SIG-M5 treated with dmso at 0.1 percent for 504 hours (cell line): Measurements from ENCODE around the gene NKAIN2.
"Not testable (repeated sequence)": the region's sequence is repeated elsewhere in the genome, so short reads cannot be mapped to it uniquely, and the experiment has no call there.

Source experiments
- DNase-seq: peaks from one replicate; lab custom pipeline; 2025; ENCODE audit not compliant: unreplicated experiment; lab: John Stamatoyannopoulos, UW

Gene NKAIN2

DNA sequence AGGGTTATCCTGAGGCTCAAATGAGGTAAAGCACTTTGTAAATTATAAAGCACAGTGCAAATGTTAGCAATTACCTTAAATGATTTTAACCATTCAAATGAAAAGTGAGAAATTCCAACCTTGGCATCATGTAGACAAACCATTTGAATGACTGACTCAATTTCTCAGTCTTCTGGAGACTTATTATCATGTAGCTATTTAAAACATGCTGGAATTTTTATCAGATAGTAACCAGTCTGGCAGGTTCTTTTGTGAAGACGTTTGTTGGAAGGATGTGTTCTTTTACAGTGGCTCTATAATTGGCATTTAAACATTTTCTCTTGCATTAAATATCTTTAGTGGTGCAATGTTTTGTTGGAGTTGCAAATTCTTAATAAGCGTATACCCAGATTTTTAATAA, 386.6 kb downstream of the NKAIN2 start:
- peak; percentile 0 for DNase-seq

GRCh38 chr6:124193132-124193531, 389.5 kb downstream of the NKAIN2 start:
- no peak for DNase-seq

DNA sequence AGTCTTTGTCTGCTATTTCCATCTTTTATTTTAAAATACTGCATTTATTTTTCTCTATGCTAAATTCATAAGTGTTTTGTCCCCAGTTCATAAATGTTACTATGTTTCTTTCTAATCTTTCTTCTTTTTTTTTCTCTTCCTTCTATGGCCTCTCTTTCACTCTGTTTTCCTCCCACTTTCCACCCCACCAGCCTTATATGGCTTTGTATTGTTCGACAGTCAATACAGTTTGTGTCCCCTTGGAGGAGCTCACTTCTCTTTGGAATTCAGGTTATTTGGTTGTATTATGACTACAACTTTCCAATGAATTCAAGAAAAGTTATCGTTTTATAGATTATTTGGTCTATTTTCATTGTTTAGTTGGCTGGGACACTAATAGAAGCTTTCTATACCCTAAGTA, 393.5 kb downstream of the NKAIN2 start:
- no peak for DNase-seq

DNA sequence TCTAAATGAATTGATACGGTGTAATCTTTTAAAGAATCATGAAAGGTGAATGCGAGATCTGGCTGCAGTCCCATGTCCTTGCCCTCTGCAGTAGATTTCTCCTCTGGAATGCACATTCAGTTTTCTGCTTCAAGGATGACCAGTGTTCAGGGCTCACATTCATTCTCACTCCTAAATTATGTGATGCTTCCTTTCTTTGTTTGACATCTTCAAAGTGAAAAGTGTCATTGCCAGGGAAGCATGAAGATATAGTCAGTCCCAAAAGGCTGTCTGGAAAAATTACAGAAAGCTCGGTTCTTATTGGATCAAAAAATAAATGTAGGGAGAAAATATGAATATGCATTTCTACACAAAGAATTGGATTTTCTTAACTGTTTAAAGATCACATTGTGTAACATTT, 395.6 kb downstream of the NKAIN2 start:
- DNase-seq, result no peak

GRCh38 chr6:124200661-124201060, 397.0 kb downstream of the NKAIN2 start:
- no peak for DNase-seq

DNA sequence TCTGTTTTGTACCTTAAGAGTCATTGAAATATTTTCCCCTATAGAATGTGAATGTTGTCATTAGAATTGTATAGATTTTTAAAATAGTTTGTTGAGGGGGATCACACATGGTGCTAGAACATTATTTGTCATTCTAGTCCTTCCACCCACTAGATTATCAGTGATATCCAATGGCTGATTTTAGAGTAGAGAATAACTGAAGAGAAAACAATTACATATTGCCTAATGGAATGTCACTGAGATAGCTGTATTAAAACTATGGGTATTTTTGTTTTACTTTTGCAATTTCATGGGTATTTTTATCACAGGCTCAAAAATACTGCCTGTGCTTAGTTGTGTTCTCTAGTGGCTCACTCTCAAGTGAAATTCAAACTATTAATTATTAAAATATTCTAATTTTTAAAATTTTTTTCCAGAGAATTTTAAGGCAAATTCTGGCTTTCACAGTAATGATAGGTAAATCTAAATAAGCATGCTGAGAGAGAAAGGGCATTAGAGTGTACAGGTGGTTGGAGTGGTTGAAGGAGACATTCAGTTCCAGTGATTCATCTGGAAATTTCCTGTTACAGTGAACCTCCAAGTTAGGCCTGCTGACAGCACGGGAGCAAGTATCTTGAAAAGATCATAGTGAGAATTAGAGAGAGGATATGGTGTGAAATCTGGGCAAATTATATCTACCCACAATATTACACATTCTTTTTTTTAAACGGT, 399.6 kb downstream of the NKAIN2 start:
- DNase-seq, result no peak

DNA sequence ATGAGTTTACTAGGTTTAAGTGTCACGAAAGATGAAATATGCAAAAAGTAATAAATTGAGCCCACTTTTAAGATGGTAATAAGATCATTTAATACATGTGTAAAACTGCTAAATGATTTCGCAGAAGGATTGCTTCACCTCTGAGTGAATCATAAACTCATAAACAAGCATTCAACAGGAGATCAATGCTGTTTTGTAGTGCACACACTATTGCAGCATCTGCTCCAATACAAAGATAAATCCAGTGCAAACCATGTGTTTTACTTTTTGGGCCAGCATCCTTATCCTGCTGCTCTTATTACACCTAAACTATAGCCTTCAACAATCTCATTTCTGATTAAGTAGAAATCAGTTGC, 400.1 kb downstream of the NKAIN2 start:
- DNase-seq, result no peak

DNA sequence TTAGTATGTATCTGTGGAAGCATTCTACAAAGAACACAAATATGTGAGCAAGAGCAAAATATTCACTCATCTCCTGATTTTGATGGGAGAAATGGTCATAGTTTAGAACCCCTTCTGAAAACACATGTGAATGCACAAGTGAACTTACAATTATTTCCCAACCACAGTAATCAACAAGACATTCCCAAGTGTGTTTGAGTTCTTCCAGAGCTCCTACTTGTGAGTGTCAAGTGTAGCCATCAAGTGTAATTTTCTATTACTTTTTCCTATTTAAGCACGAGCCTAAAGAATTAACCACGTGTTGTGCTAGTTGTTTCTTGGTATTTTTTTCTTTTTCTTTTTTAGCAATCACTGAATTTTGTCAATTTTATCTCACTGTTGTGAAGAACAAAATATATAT, 402.3 kb downstream of the NKAIN2 start:
- no peak for DNase-seq

DNA sequence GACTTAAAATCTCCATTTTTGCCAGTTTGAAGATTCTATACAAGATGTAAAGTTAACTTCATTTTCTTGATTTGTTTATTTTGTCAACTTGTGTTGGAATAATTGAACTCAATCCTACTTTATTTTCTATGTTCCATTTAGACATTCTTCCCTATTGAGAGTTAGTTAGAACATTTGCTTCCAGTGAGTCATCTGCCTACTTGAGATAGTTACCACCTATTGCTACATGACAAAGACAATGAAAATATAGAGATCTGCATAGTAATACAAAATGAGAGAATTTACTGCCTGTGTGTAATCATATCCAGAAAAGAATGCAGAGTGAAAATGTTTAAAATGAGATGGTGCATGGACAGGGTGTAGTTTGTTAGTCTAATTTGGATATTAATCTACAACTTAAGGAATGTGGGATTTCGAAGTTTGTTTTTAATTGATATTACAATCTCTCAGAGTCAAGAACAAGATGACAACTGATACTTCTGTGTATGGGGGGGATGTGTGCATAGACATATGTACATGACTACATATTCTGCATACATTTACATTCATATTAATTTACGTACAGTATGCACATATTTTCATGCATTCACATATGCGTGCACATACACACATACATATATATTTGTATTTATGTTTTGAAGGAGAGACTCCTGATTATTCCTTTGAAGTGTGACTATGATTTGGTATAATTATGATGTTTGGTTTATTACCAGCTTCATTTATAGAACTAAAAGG, 420.1 kb downstream of the NKAIN2 start:
- no peak for DNase-seq

- no peak for DNase-seq
Observed at GRCh38 chr6:124226396-124226795, 422.7 kb downstream of the NKAIN2 start.

DNA sequence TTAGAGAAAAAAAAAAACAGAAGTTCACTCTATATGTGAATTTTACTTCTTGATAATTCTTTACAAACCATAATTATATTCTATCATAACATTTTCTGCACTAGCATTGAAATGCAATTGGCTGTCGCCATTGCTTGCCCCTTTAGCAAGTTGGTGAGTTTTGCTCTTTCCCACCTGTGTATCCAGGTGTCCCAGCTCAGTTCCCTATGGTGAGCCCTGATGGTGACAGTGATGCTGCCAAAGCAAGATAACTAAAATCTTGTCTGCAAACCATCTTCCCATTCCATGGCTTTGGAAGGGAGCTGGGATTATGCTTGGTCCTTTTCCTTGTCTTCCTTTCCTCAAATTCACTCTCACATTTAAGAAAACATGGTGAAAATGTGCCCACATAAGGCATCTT, 429.6 kb downstream of the NKAIN2 start:
- no peak for DNase-seq

- no peak for DNase-seq
Observed at GRCh38 chr6:124234801-124235200, 431.1 kb downstream of the NKAIN2 start.

- DNase-seq, result no peak
Observed at GRCh38 chr6:124237911-124238310, 434.2 kb downstream of the NKAIN2 start.

DNA sequence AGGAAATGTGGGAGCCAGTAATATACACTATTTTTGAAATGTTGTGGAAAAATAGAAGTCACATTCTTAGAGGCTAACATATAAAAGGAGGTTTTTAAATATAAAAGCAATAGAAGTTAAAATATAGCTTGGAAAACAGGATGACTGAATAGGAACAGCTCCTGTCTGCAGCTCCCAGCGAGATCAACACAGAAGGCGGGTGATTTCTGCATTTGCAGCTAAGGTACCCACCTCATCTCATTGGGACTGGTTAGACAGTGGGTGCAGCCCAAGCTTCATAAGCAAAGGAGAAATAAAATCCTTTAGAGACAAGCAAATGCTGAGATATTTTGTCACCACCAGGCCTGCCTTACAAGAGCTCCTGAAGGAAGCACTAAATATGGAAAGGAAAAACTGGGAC, 434.7 kb downstream of the NKAIN2 start:
- not testable (repeated sequence) for DNase-seq

DNA sequence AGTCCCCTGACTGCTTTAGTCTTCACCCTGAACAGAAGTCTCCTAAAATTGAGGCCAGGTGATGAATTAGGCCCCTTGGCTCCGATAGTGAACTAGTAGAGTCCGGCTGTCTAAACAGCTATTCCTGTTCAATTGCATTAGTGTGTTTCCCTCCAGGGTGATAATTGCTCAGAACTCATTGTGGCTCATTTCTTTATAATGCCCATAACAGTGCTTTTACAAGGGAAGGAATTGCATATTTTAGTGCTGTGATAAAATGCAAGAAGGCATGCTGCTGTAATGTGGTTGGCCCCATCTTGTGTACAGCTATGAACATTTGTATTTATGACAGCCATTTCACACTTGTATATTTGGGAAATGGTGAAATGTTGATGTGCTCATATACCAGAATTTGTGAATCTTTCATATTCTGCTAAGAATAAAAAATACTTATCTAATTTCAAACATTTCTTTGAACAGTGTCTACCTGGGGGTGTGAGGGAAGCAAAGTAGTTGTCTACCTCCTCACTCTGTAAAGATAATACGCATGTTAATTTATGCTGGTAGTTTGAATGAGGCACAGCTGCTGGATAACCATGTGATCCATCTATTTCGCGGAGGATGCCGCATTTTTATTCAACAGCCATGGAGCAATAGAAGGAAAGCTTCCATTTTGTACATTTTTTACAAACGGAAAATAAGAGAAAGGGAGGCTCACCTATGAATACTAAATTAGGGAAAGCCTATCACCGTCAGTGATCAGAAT, 451.4 kb downstream of the NKAIN2 start:
- no peak for DNase-seq

GRCh38 chr6:124260337-124260736, 456.7 kb downstream of the NKAIN2 start:
- no peak for DNase-seq

GRCh38 chr6:124269733-124270132, 466.1 kb downstream of the NKAIN2 start:
- no peak for DNase-seq

DNA sequence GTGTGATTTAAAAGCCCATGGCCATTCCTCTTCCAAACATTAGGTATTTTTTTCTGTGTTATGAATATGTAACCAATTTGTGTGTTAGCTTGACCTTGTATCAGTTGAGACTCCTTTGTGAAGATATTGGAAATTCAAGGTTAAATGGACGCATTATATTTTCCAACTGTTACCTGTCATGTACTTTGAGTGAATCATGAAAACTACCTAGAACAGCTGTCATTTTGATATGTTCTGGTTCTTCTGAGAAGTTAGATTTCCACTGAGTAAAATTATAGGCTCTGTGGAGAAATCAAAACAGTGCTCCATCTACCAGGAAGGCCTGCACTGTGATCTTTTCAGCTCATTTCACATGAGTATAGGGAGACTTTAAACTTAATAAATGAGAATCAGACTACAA, 470.0 kb downstream of the NKAIN2 start:
- DNase-seq, result no peak

- DNase-seq, result no peak
Observed at GRCh38 chr6:124282541-124282940, 478.9 kb downstream of the NKAIN2 start.

DNA sequence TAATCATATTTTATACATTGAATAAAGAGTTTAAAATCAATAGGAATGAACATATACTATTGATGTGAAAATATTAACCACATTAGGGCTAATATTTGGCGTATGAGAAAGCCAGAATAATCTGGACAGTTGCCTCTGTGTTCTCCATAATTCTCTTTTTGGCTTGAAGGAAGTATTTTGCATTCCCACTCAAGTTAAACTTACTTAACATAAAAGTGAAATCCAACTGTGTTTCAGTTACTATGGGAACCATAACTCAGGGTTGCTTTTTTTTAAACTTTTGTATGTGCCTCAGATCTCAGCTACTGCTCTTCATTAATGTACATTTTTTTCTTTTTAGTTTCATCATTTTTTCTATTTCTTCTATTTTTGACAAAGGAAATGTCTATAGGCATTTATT, 479.8 kb downstream of the NKAIN2 start:
- DNase-seq, result no peak

DNA sequence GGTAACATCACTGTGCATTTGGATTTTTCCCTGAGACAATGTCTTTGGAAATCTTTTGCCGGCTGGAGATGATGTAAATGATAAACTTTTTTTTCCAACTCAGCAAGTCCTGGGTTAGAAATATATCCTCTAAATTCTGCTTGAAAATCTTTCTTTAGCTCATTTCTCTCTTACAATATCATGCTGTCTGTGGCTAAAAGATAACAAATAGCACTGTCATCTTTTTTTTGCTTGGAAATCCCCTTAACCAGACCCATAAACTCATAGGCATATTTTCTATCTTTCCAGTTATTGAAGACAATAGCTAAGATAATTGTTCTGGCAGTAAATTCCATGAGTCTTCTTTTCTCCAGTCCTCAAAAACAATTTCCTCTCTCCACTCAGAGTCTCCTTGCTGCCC, 481.5 kb downstream of the NKAIN2 start:
- DNase-seq, result no peak

- no peak for DNase-seq
Observed at GRCh38 chr6:124294574-124295200, 491.0 kb downstream of the NKAIN2 start.
